ENCODE measurements around the gene FAM43B.

Gene FAM43B

DNA sequence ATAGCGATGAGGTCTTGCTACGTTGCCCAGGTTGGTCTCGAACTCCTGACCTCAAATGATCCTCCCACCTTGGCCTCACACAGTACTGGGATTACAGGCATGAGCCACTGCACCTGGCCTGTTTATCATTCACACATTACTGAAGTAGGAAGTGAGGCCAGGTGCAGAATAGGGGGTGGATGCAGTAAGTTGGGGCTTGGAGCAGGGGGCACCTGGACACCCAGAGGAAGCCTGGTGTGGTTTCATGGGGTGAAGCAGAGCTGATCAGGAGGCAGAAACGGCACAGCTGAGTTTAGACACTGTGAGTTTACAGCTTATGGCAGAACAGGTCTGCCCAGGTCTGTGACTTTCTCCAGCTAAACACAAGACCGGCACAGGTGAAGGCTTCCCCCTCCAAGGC, 41.4 kb downstream of the FAM43B start:
- no peak for DNase-seq

DNA sequence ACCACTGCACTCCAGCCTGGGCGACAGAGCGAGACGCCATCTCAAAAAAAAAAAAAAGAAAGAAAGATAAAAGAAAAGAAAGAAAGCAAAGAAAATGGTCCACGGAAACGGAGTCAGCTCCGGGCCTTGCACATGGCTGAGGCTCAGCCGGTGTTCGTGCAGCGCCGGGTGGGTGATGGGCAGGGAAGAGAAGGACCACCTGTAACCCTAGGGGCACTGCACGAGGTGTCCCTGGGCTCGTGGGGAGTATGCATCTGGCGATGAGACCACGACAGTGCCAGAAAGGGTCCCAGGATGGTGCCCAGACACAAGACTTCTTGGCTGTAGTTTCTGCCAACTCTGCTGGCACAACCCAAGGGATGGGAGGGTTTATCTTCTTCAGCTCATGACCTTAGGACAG, 42.4 kb downstream of the FAM43B start:
- no peak for DNase-seq

GRCh38 chr1:20596106-20596505, 43.7 kb downstream of the FAM43B start:
- no peak for DNase-seq

- peak; percentile 70 to 83 (median 83) for DNase-seq
Observed at GRCh38 chr1:20597650-20598049, 45.3 kb downstream of the FAM43B start.

DNA sequence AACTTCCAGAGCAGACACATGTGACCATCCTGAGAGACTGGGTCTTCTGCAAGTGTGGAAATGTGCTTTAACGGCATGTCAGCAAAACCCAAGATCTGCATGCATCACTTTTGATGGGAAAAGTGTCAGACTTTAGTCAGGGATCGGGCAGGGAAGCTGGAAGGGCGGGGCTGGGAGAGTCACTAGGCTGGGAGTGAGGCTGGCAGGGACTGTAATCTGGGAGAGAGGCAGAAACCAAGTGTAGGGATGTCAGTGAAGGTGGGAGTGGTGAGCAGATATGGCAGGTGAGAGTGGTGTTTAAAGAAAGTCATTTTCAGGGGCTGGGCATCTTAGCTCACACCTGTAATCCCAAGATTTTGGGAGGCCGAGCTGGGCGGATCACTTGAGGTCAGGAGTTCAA, 47.8 kb downstream of the FAM43B start:
- DNase-seq, result no peak

DNA sequence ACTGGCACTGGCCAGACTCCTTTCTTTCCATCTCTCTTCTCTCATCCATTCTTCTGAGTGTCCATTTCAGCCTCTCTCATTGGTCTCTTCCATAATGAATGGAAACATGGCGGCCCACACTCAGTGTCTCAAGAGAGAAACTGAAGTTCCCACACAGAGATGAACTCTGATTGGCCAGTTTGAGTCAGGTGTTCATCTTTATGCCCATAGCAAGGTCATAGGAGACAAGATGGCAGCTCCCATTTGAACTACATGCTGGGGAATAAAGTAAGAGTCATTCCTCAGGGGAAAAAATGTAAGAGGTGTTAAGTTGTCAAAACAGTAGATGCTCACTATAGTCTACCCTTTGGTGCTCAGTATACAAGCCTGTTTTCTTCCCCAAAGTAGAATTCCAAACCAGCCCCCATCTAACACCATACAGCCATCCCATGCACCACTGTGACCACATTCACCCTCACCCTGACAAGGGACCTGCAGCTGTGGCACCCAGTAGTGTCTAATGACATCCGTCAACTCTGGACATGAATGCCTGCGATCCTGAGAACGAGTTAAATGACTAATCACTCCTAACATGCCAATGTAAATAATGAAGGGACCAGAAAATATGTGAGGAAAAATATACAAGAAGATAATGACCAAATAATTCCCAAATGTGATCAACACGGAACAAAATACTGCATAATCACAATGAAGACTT, 48.9 kb downstream of the FAM43B start:
- no peak for DNase-seq

GRCh38 chr1:20602851-20603450, 50.6 kb downstream of the FAM43B start:
- no peak for DNase-seq

- DNase-seq, result peak; percentile 88 to 93 (median 90)
Observed at GRCh38 chr1:20603504-20604464, 51.4 kb downstream of the FAM43B start.
